Ishikawa (cell line): Measurements from ENCODE around the gene SNTA1.

ENCODE experiments used
- CEBPB ChIP-seq: IDR thresholded peaks from 2 replicates; pipeline ENCODE4 v1.6.1; 2012
- CREB1 ChIP-seq: IDR thresholded peaks from 2 replicates; pipeline ENCODE4 v1.6.1; 2012; ENCODE audit warnings: low read depth
- EGR1 ChIP-seq: IDR thresholded peaks from 2 replicates; pipeline ENCODE4 v1.6.1; 2012
- EP300 ChIP-seq: IDR thresholded peaks from 2 replicates; pipeline ENCODE4 v1.6.1; 2012; ENCODE audit warnings: borderline replicate concordance
- FOXM1 ChIP-seq: IDR thresholded peaks from 2 replicates; pipeline ENCODE4 v1.6.1; 2012; ENCODE audit warnings: low read depth, borderline replicate concordance
- MAX ChIP-seq: IDR thresholded peaks from 2 replicates; pipeline ENCODE4 v1.6.1; 2012
- NFIC ChIP-seq: IDR thresholded peaks from 2 replicates; pipeline ENCODE4 v1.6.1; 2012
- RAD21 ChIP-seq: IDR thresholded peaks from 2 replicates; pipeline ENCODE4 v1.6.1; 2012; ENCODE audit warnings: low read depth
- REST ChIP-seq: IDR thresholded peaks from 2 replicates; pipeline ENCODE4 v1.6.1; 2012; ENCODE audit warnings: low read depth, mild to moderate bottlenecking
- TAF1 ChIP-seq: IDR thresholded peaks from 2 replicates; pipeline ENCODE4 v1.6.1; 2012; ENCODE audit warnings: low read depth, mild to moderate bottlenecking
- TCF12 ChIP-seq: IDR thresholded peaks from 2 replicates; pipeline ENCODE4 v1.6.1; 2012; ENCODE audit warnings: low read depth
- TEAD4 ChIP-seq: IDR thresholded peaks from 2 replicates; pipeline ENCODE4 v1.6.1; 2012
- USF1 ChIP-seq: IDR thresholded peaks from 2 replicates; pipeline ENCODE4 v1.6.1; 2012
- YY1 ChIP-seq: IDR thresholded peaks from 2 replicates; pipeline ENCODE4 v1.6.1; 2012; ENCODE audit warnings: low read depth
- ZBTB7A ChIP-seq: IDR thresholded peaks from 2 replicates; pipeline ENCODE4 v1.6.1; 2012; ENCODE audit warnings: low read depth

The SNTA1 gene

GRCh38 chr20:33415948-33416347 is 27.6 kb downstream of the SNTA1 start:
- TF ChIP-seq RAD21 (peak; percentile 48), REST (no peak)

GRCh38 chr20:33412484-33412838 is 31.1 kb downstream of the SNTA1 start:
- TF ChIP-seq ZBTB7A (no peak), CREB1 (no peak), YY1 (no peak), NFIC (peak; percentile 22; the same call in 1 of the 2 replicates)

GRCh38 chr20:33411711-33412483 is 31.7 kb downstream of the SNTA1 start:
- TF ChIP-seq TCF12 = no peak
- no peak for TF ChIP-seq CREB1
- no peak for TF ChIP-seq NFIC
- TF ChIP-seq MAX = no peak
- no peak for TF ChIP-seq YY1
- TF ChIP-seq EP300 = no peak
- TF ChIP-seq EGR1 = no peak
- no peak for TF ChIP-seq FOXM1
- no peak for TF ChIP-seq USF1
- no peak for TF ChIP-seq ZBTB7A
- TF ChIP-seq TEAD4 = no peak
- no peak for TF ChIP-seq RAD21
- no peak for TF ChIP-seq REST
- no peak for TF ChIP-seq TAF1

GRCh38 chr20:33411242-33411641 is 32.3 kb downstream of the SNTA1 start:
- TF ChIP-seq ZBTB7A = no peak
- TF ChIP-seq USF1 = no peak

GRCh38 chr20:33410081-33410742 is 33.4 kb downstream of the SNTA1 start:
- no peak for TF ChIP-seq TEAD4
- no peak for TF ChIP-seq CREB1
- TF ChIP-seq MAX = no peak
- no peak for TF ChIP-seq ZBTB7A

GRCh38 chr20:33408716-33409654 is 34.6 kb downstream of the SNTA1 start:
- TF ChIP-seq TCF12 (no peak), TEAD4 (no peak), TAF1 (no peak), ZBTB7A (no peak), CREB1 (no peak), FOXM1 (no peak), MAX (no peak), YY1 (no peak), USF1 (no peak), NFIC (no peak), EP300 (no peak), CEBPB (no peak), RAD21 (no peak), REST (no peak)
